Type B pancreatic cell (in vitro differentiated cells): ENCODE measurements around the gene MAST4. TPM values are rescaled to one million over a fixed set of nuclear protein-coding genes. Genes with fewer than 3 reads are reported as not detected.

ENCODE experiments used
- DNase-seq: peaks from one replicate; pipeline ENCODE4 v3.0.0; 2021; ENCODE audit warnings: mixed read lengths; ENCODE audit not compliant: unreplicated experiment; ENCODE audit errors: extremely low spot score
- H3K27ac Mint-ChIP-seq: 2 replicates; pipeline ENCODE4 v1.8.0; 2021; ENCODE audit warnings: mild to moderate bottlenecking, mixed read lengths
- H3K27me3 Mint-ChIP-seq: 2 replicates; pipeline ENCODE4 v1.8.0; 2021; ENCODE audit warnings: mixed read lengths
- H3K36me3 Mint-ChIP-seq: 2 replicates; pipeline ENCODE4 v1.8.0; 2021; ENCODE audit warnings: mixed read lengths
- H3K4me1 Mint-ChIP-seq: one replicate; pipeline ENCODE4 v1.8.0; 2021; ENCODE audit warnings: mixed read lengths; ENCODE audit not compliant: unreplicated experiment
- H3K4me3 Mint-ChIP-seq: 2 replicates; pipeline ENCODE4 v1.8.0; 2021; ENCODE audit warnings: mild to moderate bottlenecking, mixed read lengths
- H3K9me3 Mint-ChIP-seq: 2 replicates; pipeline ENCODE4 v1.8.0; 2021; ENCODE audit warnings: mixed read lengths
- CTCF ChIP-seq: fragments of 200-600 bp; sonication (generic); conservative IDR thresholded peaks from 2 replicates; pipeline ENCODE4 v1.5.0; 2021; ENCODE audit warnings: antibody characterized with exemption, mild to moderate bottlenecking
- total RNA-seq: library from RNA; stranded (reverse); gene quantifications from 2 replicates; pipeline ENCODE4 v1.2.1, GENCODE V29; 2021; ENCODE audit warnings: low replicate concordance

Gene MAST4
- total RNA-seq, 1 donor from 2014 or later, result 23.0 TPM

- Mint-ChIP-seq H3K27ac (no peak overlapping the region), H3K4me3 (no peak overlapping the region), H3K27me3 (no peaks in the 10 kb centered on the region), H3K4me1 (no peaks in the 10 kb centered on the region), H3K9me3 (no peaks in the 10 kb centered on the region), H3K36me3 (peaks cover 34% of the 10 kb centered on the region)
- no peak for DNase-seq
- no peak for TF ChIP-seq CTCF
Measured at GRCh38 chr5:67153292-67153691, 557.1 kb downstream of the MAST4 start.

GRCh38 chr5:67154556-67155206 lies 558.5 kb downstream of the MAST4 start:
- H3K9me3 Mint-ChIP-seq, result no peaks in the 10 kb centered on the region
- no peaks in the 10 kb centered on the region for H3K4me1 Mint-ChIP-seq
- peaks cover 30% of the 10 kb centered on the region for H3K36me3 Mint-ChIP-seq
- no peak overlapping the region for H3K4me3 Mint-ChIP-seq
- no peak for DNase-seq
- no peak for TF ChIP-seq CTCF
- no peak overlapping the region for H3K27ac Mint-ChIP-seq
- H3K27me3 Mint-ChIP-seq, result no peaks in the 10 kb centered on the region

- Mint-ChIP-seq H3K27ac (no peak overlapping the region), H3K9me3 (no peaks in the 10 kb centered on the region), H3K27me3 (no peaks in the 10 kb centered on the region), H3K4me3 (no peak overlapping the region), H3K36me3 (peaks cover 18% of the 10 kb centered on the region), H3K4me1 (peaks cover 8% of the 10 kb centered on the region)
- DNase-seq, result no peak
- TF ChIP-seq CTCF, result peak; percentile 92
Measured at GRCh38 chr5:67156976-67157583, 560.9 kb downstream of the MAST4 start.

- DNase-seq, result no peak
Measured at GRCh38 chr5:67160272-67160671, 564.1 kb downstream of the MAST4 start.

GRCh38 chr5:67160985-67161384 lies 564.8 kb downstream of the MAST4 start:
- Mint-ChIP-seq H3K4me1 (peaks cover 8% of the 10 kb centered on the region), H3K27me3 (no peaks in the 10 kb centered on the region), H3K36me3 (peaks cover 24% of the 10 kb centered on the region), H3K27ac (peak overlapping the region; percentile 7), H3K4me3 (no peak overlapping the region), H3K9me3 (no peaks in the 10 kb centered on the region)
- no peak for DNase-seq
- no peak for TF ChIP-seq CTCF

More at GRCh38 chr5:67160272-67160671, 564.1 kb downstream of the MAST4 start:
- no peak overlapping the region for H3K4me3 Mint-ChIP-seq
- peaks cover 24% of the 10 kb centered on the region for H3K36me3 Mint-ChIP-seq
- H3K4me1 Mint-ChIP-seq, result peaks cover 8% of the 10 kb centered on the region
- no peaks in the 10 kb centered on the region for H3K9me3 Mint-ChIP-seq
- no peak for TF ChIP-seq CTCF
- H3K27ac Mint-ChIP-seq, result no peak overlapping the region
- no peaks in the 10 kb centered on the region for H3K27me3 Mint-ChIP-seq
